ENCODE measurements around the gene PTGER1.

The PTGER1 gene

GRCh38 chr19:14446336-14447036 lies 28.7 kb downstream of the PTGER1 start:
- TF ChIP-seq CTCF (IDR thresholded peaks at IDR 0.05; ENCODE audit: low read depth, low read length): no peak
- DNase-seq (ENCODE audit: extremely low read depth, low read depth): no peak

- no peak for TF ChIP-seq CTCF (IDR thresholded peaks at IDR 0.05; ENCODE audit: low read depth, low read length)
- no peak for DNase-seq (ENCODE audit: extremely low read depth, low read depth)
Measured at GRCh38 chr19:14443632-14444216, 31.4 kb downstream of the PTGER1 start.

GRCh38 chr19:14442891-14443631 lies 32.1 kb downstream of the PTGER1 start:
- no peak for DNase-seq (ENCODE audit: extremely low read depth, low read depth)
- TF ChIP-seq CTCF (IDR thresholded peaks at IDR 0.05; ENCODE audit: low read depth, low read length): no peak

- TF ChIP-seq CTCF (IDR thresholded peaks at IDR 0.05; ENCODE audit: low read depth, low read length): no peak
- no peak for DNase-seq (ENCODE audit: extremely low read depth, low read depth)
Measured at GRCh38 chr19:14441041-14441938, 33.9 kb downstream of the PTGER1 start.

- TF ChIP-seq CTCF (IDR thresholded peaks at IDR 0.05; ENCODE audit: low read depth, low read length): no peak
- DNase-seq (ENCODE audit: extremely low read depth, low read depth): no peak
Measured at GRCh38 chr19:14440049-14440448, 35.1 kb downstream of the PTGER1 start.

GRCh38 chr19:14439014-14439413 lies 36.1 kb downstream of the PTGER1 start:
- TF ChIP-seq CTCF (IDR thresholded peaks at IDR 0.05; ENCODE audit: low read depth, low read length): no peak
- DNase-seq (ENCODE audit: extremely low read depth, low read depth): no peak
